HepG2 (cell line): ENCODE results near the gene UBL5.

Experiments used
- SOX13 ChIP-seq, 3 experiments: fragments of 450-650 bp in 1 of 3; sonication (generic) in 1 of 3; formaldehyde crosslinking in 1 of 3; IDR thresholded peaks in 2 of 3; conservative IDR thresholded peaks in 1 of 3; 2 replicates each; pipeline versions ENCODE4 v1.5.0 to v1.6.1; 2016 to 2020; ENCODE audit warnings: antibody characterized with exemption in 1 of 3, mild to moderate bottlenecking in 1 of 3, missing compliant biosample characterization in 1 of 3, missing genetic modification reagents in 1 of 3, moderate library complexity in 1 of 3
- ZNF329 ChIP-seq: sonication (generic); formaldehyde crosslinking; IDR thresholded peaks from 2 replicates; pipeline ENCODE4 v1.9.0; 2021; ENCODE audit warnings: low read depth, mild to moderate bottlenecking, missing genetic modification reagents
- ZNF543 ChIP-seq: sonication (generic); formaldehyde crosslinking; IDR thresholded peaks from 2 replicates; pipeline ENCODE4 v1.4.0; 2020; ENCODE audit warnings: mild to moderate bottlenecking, missing genetic modification reagents
- ZNF747 ChIP-seq: sonication (generic); formaldehyde crosslinking; IDR thresholded peaks from 2 replicates; pipeline ENCODE4 v1.8.1; 2023; ENCODE audit warnings: missing genetic modification reagents, mild to moderate bottlenecking, borderline replicate concordance
- ZNF773 ChIP-seq: sonication (generic); formaldehyde crosslinking; IDR thresholded peaks from 2 replicates; pipeline ENCODE4 v1.4.0; 2020; ENCODE audit warnings: missing genetic modification reagents, borderline replicate concordance
- ZNF780A ChIP-seq: sonication (generic); formaldehyde crosslinking; IDR thresholded peaks from 2 replicates; pipeline ENCODE4 v1.8.0; 2022; ENCODE audit warnings: mild to moderate bottlenecking, missing genetic modification reagents, moderate library complexity
- TF ChIP-seq, protein P1 (sequence below): sonication (generic); formaldehyde crosslinking; IDR thresholded peaks from 2 replicates; pipeline ENCODE4 v1.5.0; 2020; ENCODE audit warnings: mild to moderate bottlenecking, missing genetic modification reagents, moderate library complexity

DNA sequence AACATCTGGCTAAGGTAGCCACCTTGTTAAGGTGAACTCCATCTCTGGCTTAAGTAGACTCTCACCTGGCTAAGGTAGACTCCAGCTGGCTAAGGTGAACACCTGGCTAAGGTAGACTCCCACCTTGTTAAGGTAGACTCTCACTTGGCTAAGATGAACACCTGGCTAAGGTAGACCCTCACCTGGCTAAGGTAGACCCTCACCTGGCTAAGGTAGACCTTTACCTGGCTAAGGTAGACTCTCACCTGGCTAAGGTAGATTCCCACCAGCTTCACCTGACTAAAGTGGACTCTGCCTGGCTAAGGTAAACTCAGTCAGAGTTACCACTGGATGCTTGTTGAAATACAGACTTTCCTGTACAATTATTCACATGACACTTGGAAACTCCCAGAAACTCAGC is 31.0 kb downstream of the UBL5 start:
- TF ChIP-seq ZNF329 (CRISPR knock-in tag): no peak
- TF ChIP-seq ZNF773 (CRISPR knock-in tag): no peak
- TF ChIP-seq, protein P1, sequence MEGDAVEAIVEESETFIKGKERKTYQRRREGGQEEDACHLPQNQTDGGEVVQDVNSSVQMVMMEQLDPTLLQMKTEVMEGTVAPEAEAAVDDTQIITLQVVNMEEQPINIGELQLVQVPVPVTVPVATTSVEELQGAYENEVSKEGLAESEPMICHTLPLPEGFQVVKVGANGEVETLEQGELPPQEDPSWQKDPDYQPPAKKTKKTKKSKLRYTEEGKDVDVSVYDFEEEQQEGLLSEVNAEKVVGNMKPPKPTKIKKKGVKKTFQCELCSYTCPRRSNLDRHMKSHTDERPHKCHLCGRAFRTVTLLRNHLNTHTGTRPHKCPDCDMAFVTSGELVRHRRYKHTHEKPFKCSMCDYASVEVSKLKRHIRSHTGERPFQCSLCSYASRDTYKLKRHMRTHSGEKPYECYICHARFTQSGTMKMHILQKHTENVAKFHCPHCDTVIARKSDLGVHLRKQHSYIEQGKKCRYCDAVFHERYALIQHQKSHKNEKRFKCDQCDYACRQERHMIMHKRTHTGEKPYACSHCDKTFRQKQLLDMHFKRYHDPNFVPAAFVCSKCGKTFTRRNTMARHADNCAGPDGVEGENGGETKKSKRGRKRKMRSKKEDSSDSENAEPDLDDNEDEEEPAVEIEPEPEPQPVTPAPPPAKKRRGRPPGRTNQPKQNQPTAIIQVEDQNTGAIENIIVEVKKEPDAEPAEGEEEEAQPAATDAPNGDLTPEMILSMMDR (CRISPR knock-in tag): no peak
- no peak for TF ChIP-seq SOX13 (IDR thresholded peaks at IDR 0.05)
- TF ChIP-seq SOX13 (CRISPR knock-in tag; conservative IDR thresholded peaks at IDR 0.05 in 1 of 2, IDR thresholded peaks at IDR 0.05 in 1 of 2): no peak
- no peak for TF ChIP-seq ZNF747 (CRISPR knock-in tag)
- TF ChIP-seq ZNF543: no peak
- no peak for TF ChIP-seq ZNF780A (CRISPR knock-in tag)
